ENCODE measurements around the gene NOA1. TPM values are rescaled to one million over a fixed set of nuclear protein-coding genes. Genes with fewer than 3 reads are reported as not detected.
"Not testable (repeated sequence)": the region's sequence is repeated elsewhere in the genome, so short reads cannot be mapped to it uniquely, and the experiment has no call there.

Gene NOA1
- total RNA-seq, 1 donor from 2014 or later, result 13.0 TPM

GRCh38 chr4:56958111-56958517 lies 19.3 kb downstream of the NOA1 start:
- Histone ChIP-seq H3K27me3 (ENCODE audit: low read depth) (no peaks in the 10 kb centered on the region), H3K27ac (replicated peaks) (peak overlapping the region; percentile 39), H3K36me3 (peaks cover 27% of the 10 kb centered on the region), H3K4me3 (no peak overlapping the region), H3K4me1 (peaks cover 8% of the 10 kb centered on the region), H3K9me3 (replicated peaks) (no peaks in the 10 kb centered on the region)
- TF ChIP-seq CTCF (IDR thresholded peaks at IDR 0.05; ENCODE audit: borderline replicate concordance), result no peak
- intact Hi-C loops (cut with micrococcal nuclease), result no loop called here
- peak; percentile 77 for DNase-seq

- Histone ChIP-seq H3K9me3 (replicated peaks) (no peaks in the 10 kb centered on the region), H3K36me3 (no peaks in the 10 kb centered on the region), H3K27me3 (ENCODE audit: low read depth) (no peaks in the 10 kb centered on the region), H3K27ac (replicated peaks) (no peak overlapping the region), H3K4me1 (peaks cover 6% of the 10 kb centered on the region), H3K4me3 (no peak overlapping the region)
- no peak for TF ChIP-seq CTCF (IDR thresholded peaks at IDR 0.05; ENCODE audit: borderline replicate concordance)
- intact Hi-C loops (cut with micrococcal nuclease), result no loop called here
- DNase-seq, result no peak
Measured at GRCh38 chr4:56953680-56954520, 23.5 kb downstream of the NOA1 start.

GRCh38 chr4:56941403-56941802 lies 36.0 kb downstream of the NOA1 start:
- TF ChIP-seq CTCF (IDR thresholded peaks at IDR 0.05; ENCODE audit: borderline replicate concordance), result no peak
- H3K4me3 ChIP-seq, result no peak overlapping the region
- DNase-seq, result no peak
- H3K27ac ChIP-seq (replicated peaks), result no peak overlapping the region
- intact Hi-C loops (cut with micrococcal nuclease), result no loop called here
- H3K27me3 ChIP-seq (ENCODE audit: low read depth), result no peaks in the 10 kb centered on the region
- no peaks in the 10 kb centered on the region for H3K9me3 ChIP-seq (replicated peaks)
- peaks cover 3% of the 10 kb centered on the region for H3K4me1 ChIP-seq
- H3K36me3 ChIP-seq, result peaks cover 31% of the 10 kb centered on the region

GRCh38 chr4:56940971-56941370 lies 36.4 kb downstream of the NOA1 start:
- no peaks in the 10 kb centered on the region for H3K27me3 ChIP-seq (ENCODE audit: low read depth)
- no peak for TF ChIP-seq CTCF (IDR thresholded peaks at IDR 0.05; ENCODE audit: borderline replicate concordance)
- H3K36me3 ChIP-seq, result peaks cover 31% of the 10 kb centered on the region
- H3K4me1 ChIP-seq, result peaks cover 3% of the 10 kb centered on the region
- H3K27ac ChIP-seq (replicated peaks), result no peak overlapping the region
- intact Hi-C loops (cut with micrococcal nuclease), result no loop called here
- DNase-seq, result no peak
- no peak overlapping the region for H3K4me3 ChIP-seq
- no peaks in the 10 kb centered on the region for H3K9me3 ChIP-seq (replicated peaks)

- no peak overlapping the region for H3K27ac ChIP-seq (replicated peaks)
- no peaks in the 10 kb centered on the region for H3K9me3 ChIP-seq (replicated peaks)
- no peaks in the 10 kb centered on the region for H3K27me3 ChIP-seq (ENCODE audit: low read depth)
- peaks cover 3% of the 10 kb centered on the region for H3K4me1 ChIP-seq
- TF ChIP-seq CTCF (IDR thresholded peaks at IDR 0.05; ENCODE audit: borderline replicate concordance), result no peak
- H3K4me3 ChIP-seq, result no peak overlapping the region
- intact Hi-C loops (cut with micrococcal nuclease), result no loop called here
- no peak for DNase-seq
- H3K36me3 ChIP-seq, result peaks cover 31% of the 10 kb centered on the region
Measured at GRCh38 chr4:56940403-56940802, 37.0 kb downstream of the NOA1 start.

- H3K27ac ChIP-seq (replicated peaks); DNase-seq; H3K9me3 ChIP-seq (replicated peaks); intact Hi-C loops (cut with micrococcal nuclease); H3K4me1 ChIP-seq; H3K27me3 ChIP-seq (ENCODE audit: low read depth); H3K4me3 ChIP-seq: not testable (repeated sequence)
- peaks cover 31% of the 10 kb centered on the region for H3K36me3 ChIP-seq
Measured at GRCh38 chr4:56939826-56940225, 37.6 kb downstream of the NOA1 start.

Data from left ventricle myocardium inferior (tissue), 1 donor.